HL-60 (cell line): ENCODE results near the gene SLC7A6.

Experiments used
- DNase-seq, 2 experiments: peaks; one replicate each; pipeline ENCODE4 v3.0.0-alpha.2; 2010 to 2020; ENCODE audit warnings: low read depth in 1 of 2, low spot score in 1 of 2
- H3K27ac ChIP-seq: fragments of 250-450 bp; sonication (Bioruptor Pico); replicated peaks from 2 replicates; pipeline ENCODE4 v1.5.1; 2020; ENCODE audit warnings: mild to moderate bottlenecking, moderate library complexity
- H3K27me3 ChIP-seq: fragments of 250-450 bp; sonication (Bioruptor Pico); 2 replicates; pipeline ENCODE4 v1.5.1; 2021; ENCODE audit warnings: mild to moderate bottlenecking, moderate library complexity; ENCODE audit not compliant: insufficient read depth, poor library complexity, severe bottlenecking
- H3K4me3 ChIP-seq: replicated peaks from 2 replicates; pipeline ENCODE4 v1.5.1; 2011; ENCODE audit warnings: mild to moderate bottlenecking, control low read depth, low read length; ENCODE audit not compliant: insufficient read depth
- GABPA ChIP-seq: IDR thresholded peaks from 2 replicates; pipeline ENCODE4 v1.6.1; 2012; ENCODE audit warnings: low read depth
- POLR2AphosphoS5 ChIP-seq: IDR thresholded peaks from 2 replicates; pipeline ENCODE4 v1.6.1; 2012; ENCODE audit warnings: low read depth
- SPI1 ChIP-seq: IDR thresholded peaks from 2 replicates; pipeline ENCODE4 v1.6.1; 2012; ENCODE audit warnings: low read depth, mild to moderate bottlenecking, borderline replicate concordance
- TF ChIP-seq, protein P1 (sequence below): IDR thresholded peaks from one replicate; pipeline ENCODE4 v1.5.1; 2011; ENCODE audit warnings: low read length, control low read depth, inconsistent platforms; ENCODE audit not compliant: insufficient read depth
- TF ChIP-seq, protein P2 (sequence below): IDR thresholded peaks from 2 replicates; pipeline ENCODE4 v1.6.1; 2012; ENCODE audit warnings: low read depth; ENCODE audit not compliant: insufficient replicate concordance

SLC7A6 gene

DNA sequence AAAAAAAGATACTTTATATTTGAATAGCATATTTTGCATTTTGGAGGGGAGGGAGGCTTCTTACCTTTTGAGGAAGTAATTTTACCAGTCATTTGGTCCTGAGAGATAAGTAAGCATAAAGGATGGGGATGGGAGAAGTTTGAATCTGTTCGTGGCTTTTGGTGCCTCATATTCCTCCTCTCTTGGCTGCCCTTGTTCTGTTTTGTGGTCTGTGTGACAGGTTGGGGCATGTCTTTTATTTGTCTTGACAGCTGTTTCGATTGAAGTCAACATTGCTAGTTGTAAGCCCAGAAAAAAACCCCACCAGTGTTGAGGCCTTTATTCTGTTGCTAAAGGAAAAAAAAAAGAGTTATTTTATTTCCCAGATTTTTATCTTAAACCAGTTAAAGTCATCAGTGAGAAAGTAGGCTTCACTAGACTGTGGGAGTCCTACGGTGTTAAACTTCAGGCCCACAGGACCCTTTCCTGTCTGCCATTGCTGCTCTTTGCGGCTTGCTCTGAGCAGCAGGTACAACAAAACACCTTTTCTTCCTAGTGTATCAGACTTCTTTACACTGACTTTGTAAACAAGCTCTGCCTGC, 11.4 kb downstream of the SLC7A6 start:
- Histone ChIP-seq H3K27ac (no peak overlapping the region), H3K27me3 (no peaks in the 10 kb centered on the region), H3K4me3 (no peak overlapping the region)
- TF ChIP-seq GABPA, result no peak
- TF ChIP-seq SPI1, result no peak
- TF ChIP-seq, protein P1, sequence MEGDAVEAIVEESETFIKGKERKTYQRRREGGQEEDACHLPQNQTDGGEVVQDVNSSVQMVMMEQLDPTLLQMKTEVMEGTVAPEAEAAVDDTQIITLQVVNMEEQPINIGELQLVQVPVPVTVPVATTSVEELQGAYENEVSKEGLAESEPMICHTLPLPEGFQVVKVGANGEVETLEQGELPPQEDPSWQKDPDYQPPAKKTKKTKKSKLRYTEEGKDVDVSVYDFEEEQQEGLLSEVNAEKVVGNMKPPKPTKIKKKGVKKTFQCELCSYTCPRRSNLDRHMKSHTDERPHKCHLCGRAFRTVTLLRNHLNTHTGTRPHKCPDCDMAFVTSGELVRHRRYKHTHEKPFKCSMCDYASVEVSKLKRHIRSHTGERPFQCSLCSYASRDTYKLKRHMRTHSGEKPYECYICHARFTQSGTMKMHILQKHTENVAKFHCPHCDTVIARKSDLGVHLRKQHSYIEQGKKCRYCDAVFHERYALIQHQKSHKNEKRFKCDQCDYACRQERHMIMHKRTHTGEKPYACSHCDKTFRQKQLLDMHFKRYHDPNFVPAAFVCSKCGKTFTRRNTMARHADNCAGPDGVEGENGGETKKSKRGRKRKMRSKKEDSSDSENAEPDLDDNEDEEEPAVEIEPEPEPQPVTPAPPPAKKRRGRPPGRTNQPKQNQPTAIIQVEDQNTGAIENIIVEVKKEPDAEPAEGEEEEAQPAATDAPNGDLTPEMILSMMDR, result no peak
- TF ChIP-seq POLR2AphosphoS5, result no peak
- TF ChIP-seq, protein P2, sequence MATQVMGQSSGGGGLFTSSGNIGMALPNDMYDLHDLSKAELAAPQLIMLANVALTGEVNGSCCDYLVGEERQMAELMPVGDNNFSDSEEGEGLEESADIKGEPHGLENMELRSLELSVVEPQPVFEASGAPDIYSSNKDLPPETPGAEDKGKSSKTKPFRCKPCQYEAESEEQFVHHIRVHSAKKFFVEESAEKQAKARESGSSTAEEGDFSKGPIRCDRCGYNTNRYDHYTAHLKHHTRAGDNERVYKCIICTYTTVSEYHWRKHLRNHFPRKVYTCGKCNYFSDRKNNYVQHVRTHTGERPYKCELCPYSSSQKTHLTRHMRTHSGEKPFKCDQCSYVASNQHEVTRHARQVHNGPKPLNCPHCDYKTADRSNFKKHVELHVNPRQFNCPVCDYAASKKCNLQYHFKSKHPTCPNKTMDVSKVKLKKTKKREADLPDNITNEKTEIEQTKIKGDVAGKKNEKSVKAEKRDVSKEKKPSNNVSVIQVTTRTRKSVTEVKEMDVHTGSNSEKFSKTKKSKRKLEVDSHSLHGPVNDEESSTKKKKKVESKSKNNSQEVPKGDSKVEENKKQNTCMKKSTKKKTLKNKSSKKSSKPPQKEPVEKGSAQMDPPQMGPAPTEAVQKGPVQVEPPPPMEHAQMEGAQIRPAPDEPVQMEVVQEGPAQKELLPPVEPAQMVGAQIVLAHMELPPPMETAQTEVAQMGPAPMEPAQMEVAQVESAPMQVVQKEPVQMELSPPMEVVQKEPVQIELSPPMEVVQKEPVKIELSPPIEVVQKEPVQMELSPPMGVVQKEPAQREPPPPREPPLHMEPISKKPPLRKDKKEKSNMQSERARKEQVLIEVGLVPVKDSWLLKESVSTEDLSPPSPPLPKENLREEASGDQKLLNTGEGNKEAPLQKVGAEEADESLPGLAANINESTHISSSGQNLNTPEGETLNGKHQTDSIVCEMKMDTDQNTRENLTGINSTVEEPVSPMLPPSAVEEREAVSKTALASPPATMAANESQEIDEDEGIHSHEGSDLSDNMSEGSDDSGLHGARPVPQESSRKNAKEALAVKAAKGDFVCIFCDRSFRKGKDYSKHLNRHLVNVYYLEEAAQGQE, result no peak
- DNase-seq, result no peak

DNA sequence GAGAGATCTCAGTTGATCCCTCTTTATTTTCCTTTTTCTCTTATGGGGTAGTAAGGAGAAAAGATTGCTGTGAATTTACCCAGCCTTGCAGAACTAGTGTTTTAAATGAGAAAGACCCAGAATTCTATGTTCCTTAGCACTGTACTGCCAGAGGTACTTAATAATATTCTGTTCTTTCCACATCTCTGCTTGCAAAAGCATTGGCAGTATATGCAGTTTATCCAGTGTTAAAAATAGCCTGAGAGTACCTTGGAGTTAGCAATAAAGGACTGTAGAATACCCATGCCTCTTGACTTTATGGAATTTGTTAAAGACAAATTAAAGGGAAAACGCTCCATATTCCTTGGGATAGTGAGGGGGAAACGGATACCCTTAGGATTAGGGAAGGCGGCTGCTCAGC, 11.9 kb downstream of the SLC7A6 start:
- H3K4me3 ChIP-seq, result no peak overlapping the region
- H3K27me3 ChIP-seq, result no peaks in the 10 kb centered on the region
- H3K27ac ChIP-seq, result no peak overlapping the region
- DNase-seq, result no peak
- TF ChIP-seq GABPA, result no peak
- TF ChIP-seq POLR2AphosphoS5, result no peak
- TF ChIP-seq, protein P1, result no peak
- TF ChIP-seq SPI1, result no peak
- TF ChIP-seq, protein P2, result no peak

DNA sequence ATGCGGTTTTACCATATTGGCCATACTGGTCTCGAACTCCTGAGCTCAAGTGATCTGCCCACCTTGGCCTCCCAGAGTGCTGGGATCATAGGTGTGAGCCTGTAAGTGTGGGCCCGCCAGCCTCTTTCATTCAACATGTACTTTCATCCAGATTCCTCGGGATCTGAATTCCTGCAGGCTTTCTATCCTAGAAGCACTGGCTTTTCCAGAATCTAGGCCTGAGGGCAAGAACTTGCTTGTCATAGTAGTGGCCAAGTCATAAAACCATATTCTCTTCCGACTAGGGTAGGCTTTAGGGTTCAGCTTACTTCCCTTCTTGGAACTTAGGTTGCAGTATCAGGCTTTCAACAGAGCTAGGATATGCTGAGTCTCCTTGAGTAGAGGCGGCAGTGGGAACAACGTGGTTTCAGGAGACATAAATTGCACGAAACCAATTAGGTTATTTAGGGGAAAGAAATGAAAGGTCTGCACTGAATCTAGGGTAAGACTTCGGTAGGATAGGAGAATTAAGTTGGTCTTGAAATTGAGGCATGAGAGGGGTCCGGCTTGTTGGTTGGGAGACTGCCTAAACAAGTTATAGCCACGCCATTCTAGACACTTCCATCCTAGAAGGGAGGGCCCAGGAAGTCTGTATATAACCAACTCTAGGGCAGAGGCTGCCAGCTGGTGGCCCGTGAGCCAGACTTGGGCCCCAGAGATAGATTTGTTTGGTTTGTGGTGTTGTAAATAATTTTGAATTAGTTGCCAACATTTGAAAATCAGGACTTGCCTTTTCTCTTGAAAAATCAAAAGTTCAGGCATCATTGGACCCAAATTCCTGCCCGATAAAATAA, 15.6 kb downstream of the SLC7A6 start:
- no peak for TF ChIP-seq SPI1
- no peak for TF ChIP-seq GABPA
- TF ChIP-seq, protein P2, result no peak
- TF ChIP-seq, protein P1, result no peak
- no peak for TF ChIP-seq POLR2AphosphoS5
- Histone ChIP-seq H3K4me3 (no peak overlapping the region), H3K27me3 (no peaks in the 10 kb centered on the region), H3K27ac (no peak overlapping the region)
- no peak for DNase-seq
